ENCODE data around the gene HEXD.

HEXD gene

GRCh38 chr17:82446649-82447048, 28.5 kb downstream of the HEXD start (continued):
- no peak for TF ChIP-seq CSRNP3 (CRISPR knock-in tag; IDR thresholded peaks at IDR 0.05)
- TF ChIP-seq ZNF565 (CRISPR knock-in tag; conservative IDR thresholded peaks at IDR 0.05; ENCODE audit: low read depth): no peak
- no peak for TF ChIP-seq ZFP3 (CRISPR knock-in tag; IDR thresholded peaks at IDR 0.05)
- no peak for TF ChIP-seq ZC3H10 (CRISPR knock-in tag; IDR thresholded peaks at IDR 0.05)
- no peak for TF ChIP-seq PPARA (CRISPR knock-in tag; IDR thresholded peaks at IDR 0.05; ENCODE audit: borderline replicate concordance)
- TF ChIP-seq GLIS3 (CRISPR knock-in tag; IDR thresholded peaks at IDR 0.05): no peak
- no peak for TF ChIP-seq SNAI2 (CRISPR knock-in tag; IDR thresholded peaks at IDR 0.05)
- TF ChIP-seq ESRRG (CRISPR knock-in tag; IDR thresholded peaks at IDR 0.05): no peak

DNA sequence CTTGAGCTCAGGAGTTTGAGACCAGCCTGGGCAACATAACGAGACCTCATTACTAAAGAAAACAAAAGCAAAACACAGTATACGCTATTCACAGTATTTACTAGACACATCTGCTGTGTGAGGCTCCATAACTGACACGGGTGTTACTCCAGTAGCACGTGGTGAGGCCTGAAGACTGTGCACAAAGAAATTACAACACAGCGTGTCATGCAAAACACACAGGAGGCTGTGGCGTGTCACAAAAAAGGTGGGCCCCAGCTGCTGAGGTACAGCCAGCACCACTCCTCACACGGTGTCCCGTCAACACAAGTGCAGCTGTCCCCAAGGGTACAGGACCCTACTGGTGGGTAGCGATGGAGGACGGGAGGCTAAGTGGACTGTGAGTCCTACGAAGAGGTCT, 29.7 kb downstream of the HEXD start:
- ATAC-seq: no peak
- TF ChIP-seq TOX (CRISPR knock-in tag; IDR thresholded peaks at IDR 0.05; ENCODE audit: borderline replicate concordance) (no peak), ZFP3 (CRISPR knock-in tag; IDR thresholded peaks at IDR 0.05) (no peak), ZNF565 (CRISPR knock-in tag; conservative IDR thresholded peaks at IDR 0.05; ENCODE audit: low read depth) (no peak), ZNF8 (CRISPR knock-in tag; IDR thresholded peaks at IDR 0.05) (no peak), TCF4 (CRISPR knock-in tag; IDR thresholded peaks at IDR 0.05; ENCODE audit: borderline replicate concordance) (no peak), SNAI2 (CRISPR knock-in tag; IDR thresholded peaks at IDR 0.05) (no peak), ZNF70 (CRISPR knock-in tag; IDR thresholded peaks at IDR 0.05) (no peak), ARNTL (CRISPR knock-in tag; IDR thresholded peaks at IDR 0.05; ENCODE audit: borderline replicate concordance, low read depth) (no peak), CREB5 (CRISPR knock-in tag; IDR thresholded peaks at IDR 0.05; ENCODE audit: low read depth) (no peak), GLIS3 (CRISPR knock-in tag; IDR thresholded peaks at IDR 0.05) (no peak), ISL1 (CRISPR knock-in tag; IDR thresholded peaks at IDR 0.05) (no peak), BACH2 (CRISPR knock-in tag; IDR thresholded peaks at IDR 0.05; ENCODE audit: borderline replicate concordance) (no peak)
- TF ChIP-seq, protein P1, sequence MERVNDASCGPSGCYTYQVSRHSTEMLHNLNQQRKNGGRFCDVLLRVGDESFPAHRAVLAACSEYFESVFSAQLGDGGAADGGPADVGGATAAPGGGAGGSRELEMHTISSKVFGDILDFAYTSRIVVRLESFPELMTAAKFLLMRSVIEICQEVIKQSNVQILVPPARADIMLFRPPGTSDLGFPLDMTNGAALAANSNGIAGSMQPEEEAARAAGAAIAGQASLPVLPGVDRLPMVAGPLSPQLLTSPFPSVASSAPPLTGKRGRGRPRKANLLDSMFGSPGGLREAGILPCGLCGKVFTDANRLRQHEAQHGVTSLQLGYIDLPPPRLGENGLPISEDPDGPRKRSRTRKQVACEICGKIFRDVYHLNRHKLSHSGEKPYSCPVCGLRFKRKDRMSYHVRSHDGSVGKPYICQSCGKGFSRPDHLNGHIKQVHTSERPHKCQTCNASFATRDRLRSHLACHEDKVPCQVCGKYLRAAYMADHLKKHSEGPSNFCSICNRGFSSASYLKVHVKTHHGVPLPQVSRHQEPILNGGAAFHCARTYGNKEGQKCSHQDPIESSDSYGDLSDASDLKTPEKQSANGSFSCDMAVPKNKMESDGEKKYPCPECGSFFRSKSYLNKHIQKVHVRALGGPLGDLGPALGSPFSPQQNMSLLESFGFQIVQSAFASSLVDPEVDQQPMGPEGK (CRISPR knock-in tag; IDR thresholded peaks at IDR 0.05; ENCODE audit: borderline replicate concordance): no peak
- TF ChIP-seq, protein P2, sequence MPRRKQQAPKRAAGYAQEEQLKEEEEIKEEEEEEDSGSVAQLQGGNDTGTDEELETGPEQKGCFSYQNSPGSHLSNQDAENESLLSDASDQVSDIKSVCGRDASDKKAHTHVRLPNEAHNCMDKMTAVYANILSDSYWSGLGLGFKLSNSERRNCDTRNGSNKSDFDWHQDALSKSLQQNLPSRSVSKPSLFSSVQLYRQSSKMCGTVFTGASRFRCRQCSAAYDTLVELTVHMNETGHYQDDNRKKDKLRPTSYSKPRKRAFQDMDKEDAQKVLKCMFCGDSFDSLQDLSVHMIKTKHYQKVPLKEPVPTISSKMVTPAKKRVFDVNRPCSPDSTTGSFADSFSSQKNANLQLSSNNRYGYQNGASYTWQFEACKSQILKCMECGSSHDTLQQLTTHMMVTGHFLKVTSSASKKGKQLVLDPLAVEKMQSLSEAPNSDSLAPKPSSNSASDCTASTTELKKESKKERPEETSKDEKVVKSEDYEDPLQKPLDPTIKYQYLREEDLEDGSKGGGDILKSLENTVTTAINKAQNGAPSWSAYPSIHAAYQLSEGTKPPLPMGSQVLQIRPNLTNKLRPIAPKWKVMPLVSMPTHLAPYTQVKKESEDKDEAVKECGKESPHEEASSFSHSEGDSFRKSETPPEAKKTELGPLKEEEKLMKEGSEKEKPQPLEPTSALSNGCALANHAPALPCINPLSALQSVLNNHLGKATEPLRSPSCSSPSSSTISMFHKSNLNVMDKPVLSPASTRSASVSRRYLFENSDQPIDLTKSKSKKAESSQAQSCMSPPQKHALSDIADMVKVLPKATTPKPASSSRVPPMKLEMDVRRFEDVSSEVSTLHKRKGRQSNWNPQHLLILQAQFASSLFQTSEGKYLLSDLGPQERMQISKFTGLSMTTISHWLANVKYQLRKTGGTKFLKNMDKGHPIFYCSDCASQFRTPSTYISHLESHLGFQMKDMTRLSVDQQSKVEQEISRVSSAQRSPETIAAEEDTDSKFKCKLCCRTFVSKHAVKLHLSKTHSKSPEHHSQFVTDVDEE (CRISPR knock-in tag; IDR thresholded peaks at IDR 0.05): no peak

DNA sequence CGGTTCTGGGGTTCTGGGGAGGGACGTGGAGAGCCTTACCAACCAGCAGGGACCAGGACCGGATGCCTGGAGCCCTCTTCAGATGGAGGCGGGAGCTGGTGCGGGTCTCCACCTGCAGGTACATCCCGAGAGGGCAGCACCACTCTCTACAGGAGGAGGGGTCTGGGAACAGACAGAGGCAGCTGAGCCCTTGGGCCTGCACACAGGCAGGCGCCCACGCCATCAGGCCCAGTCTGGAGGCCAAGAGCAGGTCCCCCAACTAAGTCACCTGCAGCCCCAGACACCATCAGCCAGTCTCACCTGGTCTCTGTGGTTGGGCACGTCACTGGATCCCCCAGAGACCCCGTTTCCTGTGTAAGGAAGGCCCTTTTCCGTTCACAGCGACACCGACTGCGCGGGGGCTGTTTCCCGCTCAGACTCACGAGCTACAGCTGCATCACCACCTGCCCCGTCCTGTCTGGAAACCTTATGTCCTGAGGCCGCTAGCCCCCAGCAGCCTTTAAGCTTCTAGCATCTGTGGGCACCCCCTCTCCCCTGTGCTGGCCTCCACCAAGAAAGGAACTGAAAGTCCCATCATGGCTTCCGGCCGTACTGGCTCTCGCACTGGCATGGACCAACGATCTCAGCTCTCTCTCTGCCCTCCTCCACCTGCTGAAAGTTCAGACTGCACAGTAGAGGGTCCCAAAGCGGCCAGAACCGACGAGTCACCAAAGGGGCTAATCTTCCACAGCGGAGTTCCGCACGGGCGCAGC, 31.2 kb downstream of the HEXD start:
- TF ChIP-seq ARNTL (CRISPR knock-in tag; IDR thresholded peaks at IDR 0.05; ENCODE audit: borderline replicate concordance, low read depth) (no peak), ZFP30 (CRISPR knock-in tag; IDR thresholded peaks at IDR 0.05) (no peak), GLIS3 (CRISPR knock-in tag; IDR thresholded peaks at IDR 0.05) (no peak), SNAI2 (CRISPR knock-in tag; IDR thresholded peaks at IDR 0.05) (no peak), RARB (CRISPR knock-in tag; IDR thresholded peaks at IDR 0.05) (no peak), ZFP3 (CRISPR knock-in tag; IDR thresholded peaks at IDR 0.05) (no peak), BACH2 (CRISPR knock-in tag; IDR thresholded peaks at IDR 0.05; ENCODE audit: borderline replicate concordance) (no peak), ZC3H10 (CRISPR knock-in tag; IDR thresholded peaks at IDR 0.05) (no peak)
- ATAC-seq: no peak

GRCh38 chr17:82449883-82450356, 31.8 kb downstream of the HEXD start:
- peak; percentile 8; the same call in 1 of the 3 replicates for ATAC-seq
- TF ChIP-seq, protein P1 (CRISPR knock-in tag; IDR thresholded peaks at IDR 0.05; ENCODE audit: borderline replicate concordance): no peak
- TF ChIP-seq ISL1 (CRISPR knock-in tag; IDR thresholded peaks at IDR 0.05) (no peak), CSDC2 (CRISPR knock-in tag; IDR thresholded peaks at IDR 0.05) (no peak), ZFP3 (CRISPR knock-in tag; IDR thresholded peaks at IDR 0.05) (no peak)
- TF ChIP-seq, protein P3, sequence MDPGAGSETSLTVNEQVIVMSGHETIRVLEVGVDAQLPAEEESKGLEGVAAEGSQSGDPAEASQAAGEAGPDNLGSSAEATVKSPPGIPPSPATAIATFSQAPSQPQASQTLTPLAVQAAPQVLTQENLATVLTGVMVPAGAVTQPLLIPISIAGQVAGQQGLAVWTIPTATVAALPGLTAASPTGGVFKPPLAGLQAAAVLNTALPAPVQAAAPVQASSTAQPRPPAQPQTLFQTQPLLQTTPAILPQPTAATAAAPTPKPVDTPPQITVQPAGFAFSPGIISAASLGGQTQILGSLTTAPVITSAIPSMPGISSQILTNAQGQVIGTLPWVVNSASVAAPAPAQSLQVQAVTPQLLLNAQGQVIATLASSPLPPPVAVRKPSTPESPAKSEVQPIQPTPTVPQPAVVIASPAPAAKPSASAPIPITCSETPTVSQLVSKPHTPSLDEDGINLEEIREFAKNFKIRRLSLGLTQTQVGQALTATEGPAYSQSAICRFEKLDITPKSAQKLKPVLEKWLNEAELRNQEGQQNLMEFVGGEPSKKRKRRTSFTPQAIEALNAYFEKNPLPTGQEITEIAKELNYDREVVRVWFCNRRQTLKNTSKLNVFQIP (CRISPR knock-in tag; IDR thresholded peaks at IDR 0.05; ENCODE audit: borderline replicate concordance, low read depth): no peak
